ENCODE results near the gene SOS2. TPM values are rescaled to one million over a fixed set of nuclear protein-coding genes. Genes with fewer than 3 reads are reported as not detected.
"Not testable (repeated sequence)": the region's sequence is repeated elsewhere in the genome, so short reads cannot be mapped to it uniquely, and the experiment has no call there.

SOS2 gene
- total RNA-seq, 1 donor from 2014 or later = 17.2 TPM

GRCh38 chr14:50228313-50228712 lies 3.1 kb downstream of the SOS2 start:
- DNase-seq (ENCODE audit: low read depth, low spot score) = no peak

- no peak for DNase-seq (ENCODE audit: low read depth, low spot score)
Measured at GRCh38 chr14:50225974-50226297, 5.4 kb downstream of the SOS2 start.

GRCh38 chr14:50225067-50225973 lies 6.1 kb downstream of the SOS2 start:
- peak; percentile 26 for DNase-seq (ENCODE audit: low read depth, low spot score)

GRCh38 chr14:50222055-50222613 lies 9.2 kb downstream of the SOS2 start:
- DNase-seq (ENCODE audit: low read depth, low spot score) = no peak

GRCh38 chr14:50218501-50218900 lies 12.9 kb downstream of the SOS2 start:
- no peak for DNase-seq (ENCODE audit: low read depth, low spot score)

GRCh38 chr14:50215416-50215815 lies 16.0 kb downstream of the SOS2 start:
- no peak for DNase-seq (ENCODE audit: low read depth, low spot score)

- DNase-seq (ENCODE audit: low read depth, low spot score) = no peak
Measured at GRCh38 chr14:50213795-50214194, 17.6 kb downstream of the SOS2 start.

- DNase-seq (ENCODE audit: low read depth, low spot score) = no peak
Measured at GRCh38 chr14:50212726-50213125, 18.7 kb downstream of the SOS2 start.

- no peak for DNase-seq (ENCODE audit: low read depth, low spot score)
Measured at GRCh38 chr14:50210074-50210473, 21.3 kb downstream of the SOS2 start.

GRCh38 chr14:50198499-50198898 lies 32.9 kb downstream of the SOS2 start:
- no peak for DNase-seq (ENCODE audit: low read depth, low spot score)

GRCh38 chr14:50191499-50191898 lies 39.9 kb downstream of the SOS2 start:
- no peak for DNase-seq (ENCODE audit: low read depth, low spot score)

GRCh38 chr14:50186107-50186506 lies 45.3 kb downstream of the SOS2 start:
- no peak for DNase-seq (ENCODE audit: low read depth, low spot score)

- no peak for DNase-seq (ENCODE audit: low read depth, low spot score)
Measured at GRCh38 chr14:50173891-50174290, 57.5 kb downstream of the SOS2 start.

GRCh38 chr14:50171895-50172294 lies 59.5 kb downstream of the SOS2 start:
- DNase-seq (ENCODE audit: low read depth, low spot score) = no peak

GRCh38 chr14:50167381-50167780 lies 64.0 kb downstream of the SOS2 start:
- not testable (repeated sequence) for DNase-seq (ENCODE audit: low read depth, low spot score)

GRCh38 chr14:50156111-50156510 lies 75.3 kb downstream of the SOS2 start:
- DNase-seq (ENCODE audit: low read depth, low spot score) = no peak

- no peak for DNase-seq (ENCODE audit: low read depth, low spot score)
Measured at GRCh38 chr14:50148799-50149198, 82.6 kb downstream of the SOS2 start.

GRCh38 chr14:50139192-50139591 lies 92.2 kb downstream of the SOS2 start:
- no peak for DNase-seq (ENCODE audit: low read depth, low spot score)

GRCh38 chr14:50127802-50128201 lies 103.6 kb downstream of the SOS2 start:
- no peak for DNase-seq (ENCODE audit: low read depth, low spot score)

GRCh38 chr14:50123062-50123461 lies 108.3 kb downstream of the SOS2 start:
- no peak for DNase-seq (ENCODE audit: low read depth, low spot score)

GRCh38 chr14:50122291-50122690 lies 109.1 kb downstream of the SOS2 start:
- DNase-seq (ENCODE audit: low read depth, low spot score) = no peak

- no peak for DNase-seq (ENCODE audit: low read depth, low spot score)
Measured at GRCh38 chr14:50121486-50121885, 109.9 kb downstream of the SOS2 start.

- no peak for DNase-seq (ENCODE audit: low read depth, low spot score)
Measured at GRCh38 chr14:50117456-50117855, 113.9 kb downstream of the SOS2 start.

All from pulmonary artery endothelial cell (primary cell).